CD4-positive, alpha-beta T cell treated with Interferon gamma for 1 hour (primary cell): Measurements from ENCODE around the gene AZU1.
"Not testable (repeated sequence)": the region's sequence is repeated elsewhere in the genome, so short reads cannot be mapped to it uniquely, and the experiment has no call there.

Experiments used
- DNase-seq: peaks from one replicate; pipeline ENCODE4 v3.0.0-alpha.2; 2020

The AZU1 gene

DNA sequence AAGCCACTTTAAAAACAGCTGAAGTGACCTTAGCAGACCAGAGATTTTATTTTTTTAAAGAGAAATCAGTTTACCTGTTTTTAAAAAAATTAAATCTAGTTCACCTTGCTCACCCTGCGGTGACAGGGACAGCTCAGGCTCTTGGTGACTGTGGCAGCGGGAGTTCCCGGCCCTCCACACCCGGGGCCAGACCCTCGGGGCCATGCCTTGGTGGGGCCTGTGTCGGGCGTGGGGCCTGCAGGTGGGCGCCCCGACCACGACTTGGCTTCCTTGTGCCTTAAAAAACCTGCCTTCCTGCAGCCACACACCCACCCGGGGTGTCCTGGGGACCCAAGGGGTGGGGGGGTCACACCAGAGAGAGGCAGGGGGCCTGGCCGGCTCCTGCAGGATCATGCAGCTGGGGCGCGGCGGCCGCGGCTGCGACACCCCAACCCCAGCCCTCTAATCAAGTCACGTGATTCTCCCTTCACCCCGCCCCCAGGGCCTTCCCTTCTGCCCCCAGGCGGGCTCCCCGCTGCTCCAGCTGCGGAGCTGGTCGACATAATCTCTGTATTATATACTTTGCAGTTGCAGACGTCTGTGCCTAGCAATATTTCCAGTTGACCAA, 16.7 kb upstream of the AZU1 start:
- no peak for DNase-seq

DNA sequence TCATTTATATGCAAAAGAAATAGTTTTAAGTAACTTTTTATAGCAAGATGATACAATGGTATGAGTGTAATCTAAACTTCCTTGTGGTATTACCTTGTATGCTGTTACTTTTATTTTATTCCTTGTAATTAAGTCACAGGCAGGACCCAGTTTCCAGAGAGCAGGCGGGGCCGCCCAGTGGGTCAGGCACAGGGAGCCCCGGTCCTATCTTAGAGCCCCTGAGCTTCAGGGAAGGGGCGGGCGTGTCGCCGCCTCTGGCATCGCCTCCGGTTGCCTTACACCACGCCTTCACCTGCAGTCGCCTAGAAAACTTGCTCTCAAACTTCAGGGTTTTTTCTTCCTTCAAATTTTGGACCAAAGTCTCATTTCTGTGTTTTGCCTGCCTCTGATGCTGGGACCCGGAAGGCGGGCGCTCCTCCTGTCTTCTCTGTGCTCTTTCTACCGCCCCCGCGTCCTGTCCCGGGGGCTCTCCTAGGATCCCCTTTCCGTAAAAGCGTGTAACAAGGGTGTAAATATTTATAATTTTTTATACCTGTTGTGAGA, 16.1 kb upstream of the AZU1 start:
- DNase-seq, result no peak

DNA sequence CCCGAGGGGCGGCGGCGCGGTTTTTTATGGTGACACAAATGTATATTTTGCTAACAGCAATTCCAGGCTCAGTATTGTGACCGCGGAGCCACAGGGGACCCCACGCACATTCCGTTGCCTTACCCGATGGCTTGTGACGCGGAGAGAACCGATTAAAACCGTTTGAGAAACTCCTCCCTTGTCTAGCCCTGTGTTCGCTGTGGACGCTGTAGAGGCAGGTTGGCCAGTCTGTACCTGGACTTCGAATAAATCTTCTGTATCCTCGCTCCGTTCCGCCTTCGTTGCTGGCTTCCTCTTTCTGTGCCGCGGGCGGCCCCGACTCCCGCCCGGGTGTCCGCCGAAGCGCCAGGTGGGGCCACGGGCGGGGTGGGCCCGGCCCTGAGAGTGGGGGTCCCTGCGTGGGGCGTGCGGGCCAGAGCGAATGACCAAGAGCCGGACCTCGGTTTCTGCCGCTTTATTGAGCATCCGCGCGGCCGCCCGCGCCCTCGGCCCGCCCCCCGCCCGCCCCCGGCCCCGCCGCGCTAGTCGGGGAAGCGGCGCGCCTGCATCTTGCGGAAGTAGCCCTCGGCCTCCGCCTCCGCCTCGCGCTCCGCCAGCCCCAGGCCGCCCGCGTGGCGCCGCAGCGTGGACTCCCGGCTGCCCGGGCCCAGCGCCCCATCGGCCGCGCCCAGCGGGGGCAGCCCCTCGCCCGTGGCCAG, 15.4 kb upstream of the AZU1 start:
- no peak for DNase-seq

DNA sequence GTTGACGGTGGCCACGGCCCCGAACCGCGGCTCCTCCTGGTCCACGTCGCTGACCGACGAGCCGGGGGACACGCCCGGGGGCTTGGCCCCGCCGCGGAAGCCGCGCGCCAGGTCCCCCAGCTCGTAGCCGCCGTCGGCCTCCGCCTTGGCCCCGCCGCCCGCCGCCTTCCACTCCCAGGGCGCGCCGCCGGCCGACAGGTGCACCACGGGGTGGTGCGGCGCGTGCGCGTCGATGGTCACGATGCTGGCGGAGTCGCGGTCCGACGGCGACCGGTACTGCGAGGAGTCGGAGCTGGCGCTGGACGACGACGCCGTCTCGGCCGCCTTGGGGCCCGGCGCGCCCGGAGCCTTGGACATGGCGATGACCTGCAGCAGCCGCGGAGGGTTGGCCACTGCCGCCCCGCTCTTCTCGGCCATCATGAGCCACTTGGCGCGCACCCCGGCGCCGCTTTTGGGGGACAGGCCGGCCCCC, 14.9 kb upstream of the AZU1 start:
- DNase-seq, result no peak

DNA sequence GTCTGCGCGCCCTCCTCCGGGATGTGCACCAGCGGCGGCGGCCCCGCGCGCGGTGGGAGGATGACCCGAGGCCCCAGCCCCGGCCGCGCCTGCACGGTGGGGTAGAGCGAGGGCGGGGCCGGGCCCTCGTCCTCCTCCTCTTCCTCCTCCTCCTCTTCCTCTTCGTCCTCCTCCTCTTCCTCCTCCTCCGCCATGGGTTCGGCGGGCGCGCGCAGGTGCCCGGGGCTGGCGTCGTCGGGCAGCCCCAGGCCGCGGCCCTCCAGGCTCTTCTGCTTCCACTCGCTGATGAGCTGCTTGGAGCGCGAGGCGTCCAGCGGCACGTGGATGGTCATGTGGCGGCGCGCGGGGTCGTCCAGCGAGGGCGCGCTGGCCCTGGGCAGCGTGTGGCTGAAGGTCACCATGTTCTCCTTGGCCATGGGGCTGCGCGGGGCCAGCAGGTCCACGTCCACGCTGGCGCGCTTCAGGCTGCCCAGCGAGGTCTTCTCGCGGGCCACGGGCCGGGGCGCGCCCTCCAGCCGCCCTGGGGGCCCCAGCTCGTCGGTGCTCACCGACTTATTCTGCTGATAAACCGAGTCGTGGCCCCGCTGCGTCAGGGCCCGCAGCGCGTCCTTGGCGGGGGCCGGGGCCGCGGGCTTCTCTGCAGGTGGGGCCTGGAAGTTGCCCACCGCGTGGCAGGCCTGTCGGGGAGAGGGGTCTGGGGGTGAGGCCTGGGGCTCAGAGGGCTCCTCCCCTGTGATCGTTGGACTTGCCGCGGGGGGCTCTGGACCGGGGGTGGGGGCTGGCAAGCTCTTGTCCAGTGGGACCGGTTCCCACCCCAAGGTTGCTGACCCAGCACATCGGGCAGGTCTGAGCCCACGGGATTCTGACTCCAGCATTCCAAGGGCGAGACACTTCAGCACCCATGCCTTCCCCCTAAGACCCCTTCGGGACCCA, 14.2 kb upstream of the AZU1 start:
- no peak for DNase-seq

DNA sequence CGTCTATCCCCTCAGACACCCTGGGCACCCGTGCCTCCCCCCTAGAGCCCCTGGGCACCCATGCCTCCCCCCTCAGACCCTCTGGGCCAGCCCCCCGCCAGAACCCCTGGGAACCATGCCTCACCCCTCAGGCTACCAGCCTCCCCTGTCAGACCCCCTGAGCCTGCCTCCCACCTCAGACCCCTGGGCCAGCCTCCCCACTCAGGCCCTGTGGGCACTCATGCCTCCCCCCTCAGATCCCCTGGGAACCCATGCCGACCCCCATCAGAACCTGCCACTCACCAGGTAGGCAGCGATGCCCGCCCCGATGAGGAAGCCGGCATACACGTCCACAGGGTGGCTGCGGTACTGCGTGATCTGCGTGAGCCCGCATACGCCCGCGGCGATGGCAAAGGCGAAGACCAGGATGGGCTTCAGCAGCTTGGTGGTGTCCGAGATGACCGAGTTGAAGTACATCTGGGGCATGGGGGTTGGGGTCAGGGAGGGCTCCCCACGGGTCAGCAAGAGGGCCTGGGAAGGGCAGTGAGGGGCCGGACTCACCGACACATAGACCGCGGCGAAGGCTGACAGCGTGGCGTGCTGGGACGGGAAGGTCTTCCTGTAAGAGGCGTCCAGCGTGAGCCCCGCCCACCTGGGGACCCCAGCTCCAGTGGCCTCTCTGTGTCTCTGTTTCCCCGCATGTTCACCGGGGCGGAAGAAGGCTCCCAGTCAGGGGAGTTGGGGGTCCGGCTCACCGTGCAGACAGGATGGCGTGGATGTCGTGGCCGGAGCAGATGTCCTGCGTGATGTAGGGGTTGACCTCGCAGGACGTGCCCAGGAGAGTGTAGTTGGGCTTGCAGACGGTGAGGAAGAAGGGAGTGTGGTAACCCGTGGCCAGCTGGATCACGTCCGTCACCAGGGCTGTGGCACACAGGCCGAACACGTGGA, 13.2 kb upstream of the AZU1 start:
- DNase-seq, result no peak

DNA sequence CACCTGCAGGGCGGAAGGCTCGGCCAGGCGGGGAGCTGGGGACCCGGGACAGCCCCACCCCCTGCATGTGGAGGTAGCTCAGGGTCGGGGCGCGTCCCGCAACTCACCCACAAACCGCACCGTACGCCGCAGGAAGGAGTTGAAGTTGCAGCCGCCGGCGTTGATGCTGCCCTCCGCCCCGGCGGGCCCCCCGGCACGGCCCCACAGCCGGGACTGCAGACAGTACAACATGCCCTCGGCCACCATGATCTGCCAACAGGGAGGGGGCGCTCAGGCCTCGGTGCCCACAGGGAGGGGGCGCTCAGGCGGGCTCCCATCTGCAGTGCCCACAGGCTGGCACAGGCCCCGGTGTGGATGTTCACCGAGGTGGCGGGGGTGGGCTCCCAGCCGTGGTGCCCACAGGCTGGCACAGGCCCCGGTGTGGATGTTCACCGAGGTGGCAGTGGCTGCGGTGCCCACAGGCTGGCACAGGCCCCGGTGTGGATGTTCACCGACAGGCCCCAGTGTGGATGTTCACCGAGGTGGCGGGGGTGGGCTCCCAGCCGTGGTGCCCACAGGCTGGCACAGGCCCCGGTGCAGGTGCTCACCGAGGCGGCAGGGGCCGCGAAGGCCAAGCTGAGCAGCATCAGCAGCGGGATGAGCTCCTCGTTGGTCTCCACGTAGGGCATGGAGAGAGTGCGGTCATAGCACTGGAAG, 12.4 kb upstream of the AZU1 start:
- no peak for DNase-seq

DNA sequence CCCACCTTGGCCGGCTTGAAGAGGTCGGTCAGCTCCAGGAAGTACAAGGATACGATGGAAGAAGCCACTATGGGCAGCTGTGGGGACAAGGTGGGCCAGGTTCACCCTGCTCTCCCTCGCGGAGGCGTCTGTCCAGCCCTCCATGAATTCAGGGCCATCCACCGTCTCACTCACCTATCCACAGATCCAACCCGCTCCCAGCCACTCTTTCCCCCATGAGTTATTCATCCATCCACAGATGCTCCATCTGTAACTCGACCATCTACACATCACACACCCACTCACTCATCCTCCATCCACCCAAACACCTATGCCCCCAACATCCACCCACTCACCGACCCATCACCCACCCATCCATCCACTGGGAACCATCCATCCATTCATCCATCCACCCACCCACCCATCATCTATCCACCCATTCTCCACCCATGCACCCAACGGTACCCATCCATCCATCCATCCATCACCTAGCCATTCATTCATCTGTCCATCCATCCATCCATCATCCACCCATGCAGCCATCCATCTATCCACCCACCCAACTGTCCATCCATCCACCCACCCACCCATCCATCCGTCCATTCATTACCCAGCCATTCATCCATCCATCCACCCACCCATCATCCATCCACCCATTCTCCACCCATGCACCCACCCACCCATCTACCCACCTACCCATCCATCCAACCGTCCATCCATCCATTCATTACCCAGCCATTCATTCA, 11.7 kb upstream of the AZU1 start:
- DNase-seq, result no peak

DNA sequence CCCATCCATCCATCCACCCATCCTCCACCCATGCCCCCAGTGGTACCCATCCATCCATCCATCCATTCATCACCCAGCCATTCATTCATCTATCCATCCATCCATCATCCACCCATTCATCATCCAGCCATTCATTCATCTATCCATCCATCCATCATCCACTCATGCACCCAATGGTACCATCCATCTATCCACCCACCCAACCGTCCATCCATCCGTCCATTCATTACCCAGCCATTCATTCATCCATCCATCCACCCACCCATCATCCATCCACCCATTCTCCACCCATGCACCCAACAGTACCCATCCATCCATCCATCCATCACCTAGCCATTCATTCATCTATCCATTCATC, 11.2 kb upstream of the AZU1 start:
- DNase-seq, result no peak

DNA sequence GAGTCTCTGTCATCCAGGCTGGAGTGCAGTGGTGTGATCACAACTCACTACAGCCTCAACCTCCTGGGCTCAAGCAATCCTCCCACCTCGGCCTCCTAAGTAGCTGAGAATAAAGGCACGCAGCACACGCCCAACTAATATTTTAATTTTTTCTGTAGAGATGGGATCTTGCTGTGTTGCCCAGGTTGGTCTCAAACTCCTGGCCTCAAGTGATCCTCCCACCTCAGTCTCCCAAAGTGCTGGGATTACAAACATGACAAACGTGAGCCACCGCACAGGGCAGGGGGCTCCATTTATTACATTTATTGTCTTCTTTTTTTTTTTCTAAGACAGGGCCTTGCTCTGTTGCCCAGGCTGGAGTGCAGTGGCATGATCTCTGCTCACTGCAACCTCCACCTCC, 7.4 kb upstream of the AZU1 start:
- DNase-seq, result not testable (repeated sequence)

DNA sequence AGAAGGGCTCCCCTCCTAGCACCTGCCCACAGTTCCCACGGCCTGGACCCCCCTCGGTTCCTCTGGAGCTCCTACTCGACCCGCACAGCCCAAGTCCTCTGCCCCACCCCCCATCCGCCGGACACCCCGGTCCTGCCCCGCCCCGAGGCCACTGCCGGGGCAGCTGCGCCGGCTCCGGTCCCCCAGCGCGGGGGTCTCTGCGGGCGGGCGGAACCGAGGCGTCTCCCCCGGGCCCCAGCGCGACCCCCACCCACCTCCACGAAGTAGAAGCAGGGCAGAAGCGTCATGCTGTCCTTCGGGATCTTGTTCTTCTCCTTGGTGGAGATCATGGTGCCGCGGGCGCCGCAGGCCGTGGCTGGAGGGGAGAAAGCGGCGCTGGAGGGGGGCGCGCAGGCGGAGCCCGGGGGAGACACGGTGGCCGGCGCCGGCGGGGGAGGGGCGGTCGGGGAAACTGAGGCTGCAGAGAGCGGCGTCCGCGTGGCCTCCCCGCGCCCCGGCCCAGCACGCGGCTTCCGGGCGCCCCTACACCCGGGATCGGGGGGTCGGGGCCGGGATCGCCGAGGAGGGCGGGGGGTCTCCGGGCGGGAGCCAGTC, 6.3 kb upstream of the AZU1 start:
- DNase-seq, result no peak

DNA sequence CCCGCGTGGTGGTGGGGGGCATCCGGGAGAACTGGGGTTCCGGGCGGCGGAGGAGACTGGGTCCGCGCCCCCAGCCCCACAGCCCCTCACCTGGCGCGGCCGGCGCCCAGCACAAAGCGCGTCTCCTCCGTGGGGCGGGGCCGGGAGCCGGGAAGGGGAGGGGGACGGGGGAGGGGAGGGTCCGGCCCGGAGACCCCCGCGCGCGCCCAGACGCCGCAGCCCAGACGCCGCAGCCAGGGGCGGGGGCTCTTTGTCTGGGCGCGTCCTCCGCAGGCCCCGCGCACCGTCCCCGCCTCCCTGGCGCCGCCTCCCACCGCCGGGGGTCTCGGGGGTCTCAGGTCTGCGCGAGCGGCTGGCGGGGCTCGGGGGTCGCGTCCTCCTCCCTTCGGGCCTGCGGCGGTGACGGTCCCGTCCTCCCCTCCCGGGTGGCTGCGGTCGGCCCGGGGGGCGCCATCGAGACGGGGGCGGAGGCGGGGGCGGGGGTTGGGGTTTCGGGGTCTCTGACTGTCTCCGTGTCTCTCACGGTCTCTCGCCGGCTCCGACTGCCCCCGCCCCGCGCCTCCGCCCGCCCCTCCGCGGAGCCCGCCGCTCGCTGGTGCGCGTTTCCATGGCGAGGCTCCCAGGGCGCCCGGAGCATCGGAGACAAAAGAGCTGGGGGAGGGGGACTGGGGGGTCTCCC, 5.7 kb upstream of the AZU1 start, which contains the start of gene PLPPR3:
Gene PLPPR3, minus strand, starts transcription at position 131 of the 679 bp plus-strand sequence. CDS start 396 bp downstream, outside the sequence.
- no peak for DNase-seq

DNA sequence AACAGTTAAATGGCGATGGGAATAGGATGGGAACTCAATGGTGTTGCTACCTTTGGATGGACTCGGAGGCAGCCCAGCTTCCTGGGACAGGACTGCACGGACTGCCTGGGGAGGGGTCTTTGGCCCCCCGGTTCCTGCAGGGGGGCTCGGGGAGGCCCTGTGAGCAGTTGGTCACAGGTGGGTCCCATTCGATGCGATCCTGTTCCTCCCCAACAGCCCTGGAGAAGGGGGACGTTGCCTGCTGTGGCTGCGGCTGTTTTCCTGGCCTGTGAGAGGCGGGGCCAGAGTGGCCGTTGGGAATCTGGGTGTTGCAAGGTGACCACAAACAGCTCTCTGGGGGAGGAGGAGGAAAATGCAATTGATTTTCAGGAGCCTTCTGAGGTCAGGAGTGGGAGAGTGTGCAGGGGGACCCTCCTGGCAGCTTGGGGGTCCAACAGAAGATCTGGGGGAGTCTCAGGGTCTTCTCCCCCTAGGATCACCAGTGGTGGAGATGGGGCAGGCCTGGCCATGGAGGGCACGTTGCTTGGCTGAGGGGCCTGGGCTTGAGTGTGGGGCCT, 4.0 kb upstream of the AZU1 start:
- DNase-seq, result no peak

DNA sequence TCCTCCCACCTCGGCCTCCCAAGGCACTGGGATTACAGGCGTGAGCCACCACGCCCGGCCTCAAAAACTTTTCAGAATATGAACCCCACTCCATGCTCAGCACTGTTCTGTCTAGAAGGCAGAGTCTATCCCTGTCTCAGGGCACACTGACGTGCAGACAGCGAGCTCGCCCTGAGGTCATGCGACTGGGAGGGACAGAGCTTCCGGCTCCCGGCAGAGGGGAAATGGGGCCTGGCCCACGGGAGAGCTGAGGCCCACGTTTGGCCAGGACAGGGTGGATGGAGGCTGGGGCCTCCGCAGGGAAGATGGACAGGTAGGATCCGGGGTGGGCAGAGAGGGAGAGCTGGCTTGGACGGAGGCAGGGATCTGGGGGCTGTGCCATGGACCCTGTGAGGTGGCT, 2.8 kb upstream of the AZU1 start:
- no peak for DNase-seq

DNA sequence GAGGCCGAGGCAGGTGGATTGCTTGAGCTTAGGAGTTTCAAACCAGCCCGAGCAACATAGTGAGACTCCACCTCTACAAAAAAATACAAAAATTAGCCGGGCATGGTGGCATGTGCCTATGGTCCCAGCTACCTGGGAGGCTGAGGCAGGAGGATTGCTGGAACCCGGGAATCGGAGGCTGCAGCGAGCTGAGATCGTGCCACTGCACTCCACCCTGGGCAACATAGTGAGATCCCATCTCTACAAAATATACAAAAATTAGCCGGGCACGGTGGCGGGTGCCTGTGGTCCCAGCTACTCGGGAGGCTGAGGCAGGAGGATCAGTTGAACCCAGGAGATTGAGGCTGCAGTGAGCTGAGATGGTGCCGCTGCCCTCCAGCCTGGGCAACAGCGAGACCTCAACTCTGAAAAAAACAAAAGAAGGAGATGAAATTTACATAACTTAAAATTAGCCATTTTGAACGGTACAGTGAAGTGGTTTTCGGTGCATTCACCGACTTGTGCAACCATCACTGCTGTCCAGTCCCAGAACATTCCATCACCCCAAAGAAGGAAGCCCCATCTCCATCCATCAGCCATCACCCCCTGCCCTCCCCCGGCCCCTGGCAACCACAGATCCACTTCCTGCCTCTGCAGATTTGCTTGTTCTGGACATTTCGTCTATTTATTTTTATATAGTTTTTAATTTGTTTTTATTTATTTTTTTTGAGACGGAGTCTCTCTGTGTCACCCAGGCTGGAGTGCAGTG, 1.6 kb upstream of the AZU1 start:
- DNase-seq, result no peak

DNA sequence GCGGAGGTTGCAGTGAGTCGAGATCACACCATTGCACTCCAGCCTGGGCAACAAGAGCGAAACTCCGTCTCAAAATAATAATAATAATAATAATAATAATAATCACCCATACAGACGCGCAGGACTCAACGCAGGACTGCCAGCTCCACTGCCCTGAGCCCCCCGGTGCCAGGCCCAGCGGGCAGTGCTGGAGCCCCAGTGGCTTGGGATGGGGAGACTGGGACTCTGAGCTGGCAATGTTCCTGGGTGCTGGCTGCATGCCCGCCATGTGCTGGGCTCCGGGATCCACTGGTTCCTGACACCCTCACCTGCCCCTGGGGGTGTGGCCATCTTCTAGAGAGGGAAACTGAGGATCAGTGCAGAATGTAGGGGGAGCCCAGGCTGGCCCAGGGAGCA, 325 bp upstream of the AZU1 start:
- no peak for DNase-seq

DNA sequence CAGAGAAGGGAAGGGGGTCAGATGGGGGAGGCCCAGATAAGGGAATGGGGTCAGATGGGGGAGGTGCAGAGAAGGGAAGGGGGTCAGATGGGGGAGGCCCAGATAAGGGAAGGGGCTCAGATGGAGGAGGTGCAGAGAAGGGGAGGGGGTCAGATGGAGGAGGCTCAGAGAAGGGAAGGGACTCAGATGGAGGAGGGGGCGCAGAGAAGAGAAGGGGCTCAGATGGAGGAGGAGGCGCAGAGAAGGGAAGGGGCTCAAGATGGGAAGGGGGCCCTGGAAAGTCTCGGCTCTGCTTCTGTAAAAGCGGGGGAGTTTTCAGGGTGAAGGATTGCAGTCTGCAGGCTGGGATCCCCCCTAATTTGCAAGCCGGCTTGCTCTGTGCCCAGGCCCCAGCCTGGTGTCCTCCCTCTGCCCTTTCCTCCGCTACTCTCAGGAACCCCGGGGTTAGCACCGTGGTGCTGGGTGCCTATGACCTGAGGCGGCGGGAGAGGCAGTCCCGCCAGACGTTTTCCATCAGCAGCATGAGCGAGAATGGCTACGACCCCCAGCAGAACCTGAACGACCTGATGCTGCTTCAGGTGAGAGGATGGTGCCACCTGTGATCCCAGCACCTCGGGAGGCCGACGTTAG, 1.6 kb downstream of the AZU1 start:
- DNase-seq, result no peak
